Measurements from ENCODE around the gene PEBP1. TPM values are rescaled to one million over a fixed set of nuclear protein-coding genes. Genes with fewer than 3 reads are reported as not detected.

Gene PEBP1
- total RNA-seq = 100 to 1,000 TPM; 141 to 193 TPM
- 100 to 1,000 TPM; 123 to 317 TPM for polyA plus RNA-seq
- long read RNA-seq, donor 1, transcript PEBP1-201 (4 exons, 1,697 nt) = major isoform, 238 of 281 reads
- long read RNA-seq, donor 1, partial matches to known transcripts = 17 of 281 reads
- long read RNA-seq, donor 1, other reads (novel, unspliced or antisense) = 26 of 281 reads
- long read RNA-seq, donor 2, transcript PEBP1-201 (4 exons, 1,697 nt) = major isoform, 78 of 267 reads
- long read RNA-seq, donor 2, partial matches to known transcripts = 183 of 267 reads
- long read RNA-seq, donor 2, other reads (novel, unspliced or antisense) = 6 of 267 reads
- long read RNA-seq, donor 3, transcript PEBP1-201 (4 exons, 1,697 nt) = major isoform, 142 of 203 reads
- long read RNA-seq, donor 3, partial matches to known transcripts = 54 of 203 reads
- long read RNA-seq, donor 3, other reads (novel, unspliced or antisense) = 7 of 203 reads
- long read RNA-seq, donor 4, transcript PEBP1-201 (4 exons, 1,697 nt) = major isoform, 100 of 313 reads
- long read RNA-seq, donor 4, partial matches to known transcripts = 206 of 313 reads
- long read RNA-seq, donor 4, other reads (novel, unspliced or antisense) = 7 of 313 reads
- long read RNA-seq, donor 5, transcript PEBP1-201 (4 exons, 1,697 nt) = major isoform, 328 of 380 reads
- long read RNA-seq, donor 5, partial matches to known transcripts = 19 of 380 reads
- long read RNA-seq, donor 5, other reads (novel, unspliced or antisense) = 33 of 380 reads

DNA sequence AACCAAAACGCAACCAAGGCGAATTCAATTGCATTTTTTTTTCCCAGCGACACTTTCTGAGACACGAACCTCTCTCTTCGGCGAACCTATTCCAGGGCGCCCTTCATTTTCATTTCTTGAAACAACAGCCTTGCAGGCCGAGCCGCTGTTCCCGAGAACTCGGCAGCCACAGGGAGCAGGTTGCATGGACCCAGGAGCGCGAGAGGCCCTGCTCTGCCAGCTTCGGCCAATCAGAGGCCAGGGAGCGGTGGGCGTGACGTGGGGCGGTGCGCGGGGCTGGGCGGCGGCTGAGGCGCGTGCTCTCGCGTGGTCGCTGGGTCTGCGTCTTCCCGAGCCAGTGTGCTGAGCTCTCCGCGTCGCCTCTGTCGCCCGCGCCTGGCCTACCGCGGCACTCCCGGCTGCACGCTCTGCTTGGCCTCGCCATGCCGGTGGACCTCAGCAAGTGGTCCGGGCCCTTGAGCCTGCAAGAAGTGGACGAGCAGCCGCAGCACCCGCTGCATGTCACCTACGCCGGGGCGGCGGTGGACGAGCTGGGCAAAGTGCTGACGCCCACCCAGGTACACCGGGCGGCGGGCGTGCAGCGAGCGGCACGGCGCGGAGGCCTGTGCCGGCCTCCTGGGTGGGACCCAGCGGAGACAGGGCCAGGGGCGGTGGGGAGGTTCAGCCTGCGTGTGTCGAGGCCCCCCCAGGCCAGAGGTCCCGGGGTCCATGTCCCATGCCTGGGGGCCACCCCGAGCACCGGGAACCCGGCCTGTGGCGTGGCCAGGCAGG, at the start of gene PEBP1:
Gene PEBP1, plus strand, starts transcription at position 337 of the 771 bp plus-strand sequence. Its CDS starts 86 bp downstream, at position 423.
- TF ChIP-seq CTCF (IDR thresholded peaks at IDR 0.05; ENCODE audit: control extremely low read depth, extremely low read depth) = no peak
- peaks cover 0 to 10% (median 2%) of the 10 kb centered on the region in 5 donors for H3K4me1 ChIP-seq (ENCODE audit: control insufficient read depth in 5 of 5, insufficient read depth in 5 of 5, low read length in 5 of 5)
- WGBS, 2 donors = 0% methylated on average over 68 to 70 of the region's 70 CpGs
- no peaks in the 10 kb centered on the region for H3K27me3 ChIP-seq (ENCODE audit: control insufficient read depth in 3 of 3, insufficient read depth in 3 of 3, low read length in 2 of 3)
- peak within 1 kb of the TSS; percentile 52 to 72 for H3K9ac ChIP-seq (ENCODE audit: insufficient read depth in 1 of 2, low read length in 2 of 2)
- DNase-seq (peak; percentile 91 to 95 (median 94)), ATAC-seq (ENCODE audit: insufficient read depth, low FRiP score) (peak; percentile 98)
- peak within 1 kb of the TSS; percentile 92 for H3K4me3 ChIP-seq
- H3K27ac ChIP-seq (ENCODE audit: low read depth in 1 of 2, low read length in 1 of 2) = peak within 1 kb of the TSS; percentile 94 to 96
- no peaks in the 10 kb centered on the region for H3K9me3 ChIP-seq (ENCODE audit: control insufficient read depth in 4 of 4, insufficient read depth in 3 of 4, low read length in 3 of 4)
- peaks cover 10 to 17% (median 12%) of the 10 kb centered on the region in 4 donors for H3K36me3 ChIP-seq (ENCODE audit: control insufficient read depth in 4 of 4, insufficient read depth in 4 of 4, low read length in 4 of 4)

DNA sequence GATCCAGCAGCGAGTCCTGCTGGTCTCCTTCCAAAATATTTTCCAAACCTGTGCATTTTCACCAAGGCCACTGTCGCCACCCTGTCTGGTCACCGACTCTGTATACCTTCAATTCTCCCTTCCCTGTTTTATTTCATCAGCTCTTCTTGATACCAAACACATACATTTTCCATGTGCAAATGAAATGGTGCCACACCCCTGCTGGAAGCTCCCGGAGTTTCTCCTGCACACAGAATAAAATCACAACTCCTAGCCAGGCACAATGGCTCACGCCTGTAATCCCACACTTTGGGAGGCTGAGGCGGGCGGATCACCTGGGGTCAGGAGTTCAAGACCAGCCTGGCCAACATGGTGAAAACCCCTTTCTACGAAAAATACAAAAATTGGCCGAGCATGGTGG, 46.1 kb upstream of the PEBP1 start:
- Histone ChIP-seq H3K9ac (ENCODE audit: insufficient read depth in 1 of 2, low read length in 2 of 2) (no peak overlapping the region), H3K27ac (ENCODE audit: low read depth in 1 of 2, low read length in 1 of 2) (no peak overlapping the region), H3K9me3 (ENCODE audit: control insufficient read depth in 4 of 4, insufficient read depth in 3 of 4, low read length in 3 of 4) (no peaks in the 10 kb centered on the region), H3K4me3 (no peak overlapping the region), H3K27me3 (ENCODE audit: control insufficient read depth in 3 of 3, insufficient read depth in 3 of 3, low read length in 2 of 3) (no peaks in the 10 kb centered on the region), H3K4me1 (ENCODE audit: control insufficient read depth in 5 of 5, insufficient read depth in 5 of 5, low read length in 5 of 5) (no peaks in the 10 kb centered on the region), H3K36me3 (ENCODE audit: control insufficient read depth in 4 of 4, insufficient read depth in 4 of 4, low read length in 4 of 4) (peaks cover 0 to 14% (median 6%) of the 10 kb centered on the region in 4 donors)
- WGBS, 2 donors = 93 to 97% methylated on average over 9 of the region's 9 CpGs
- ATAC-seq (ENCODE audit: insufficient read depth, low FRiP score) = no peak
- DNase-seq = no peak
- TF ChIP-seq CTCF (IDR thresholded peaks at IDR 0.05; ENCODE audit: control extremely low read depth, extremely low read depth) = no peak

- no peak for TF ChIP-seq CTCF (IDR thresholded peaks at IDR 0.05; ENCODE audit: control extremely low read depth, extremely low read depth)
- Histone ChIP-seq H3K9ac (ENCODE audit: insufficient read depth in 1 of 2, low read length in 2 of 2) (no peak overlapping the region), H3K4me1 (ENCODE audit: control insufficient read depth in 5 of 5, insufficient read depth in 5 of 5, low read length in 5 of 5) (peaks cover 0 to 4% (median 0%) of the 10 kb centered on the region in 5 donors), H3K27ac (ENCODE audit: low read depth in 1 of 2, low read length in 1 of 2) (no peak overlapping the region), H3K4me3 (no peak overlapping the region), H3K9me3 (ENCODE audit: control insufficient read depth in 4 of 4, insufficient read depth in 3 of 4, low read length in 3 of 4) (no peaks in the 10 kb centered on the region), H3K27me3 (ENCODE audit: control insufficient read depth in 3 of 3, insufficient read depth in 3 of 3, low read length in 2 of 3) (no peaks in the 10 kb centered on the region), H3K36me3 (ENCODE audit: control insufficient read depth in 4 of 4, insufficient read depth in 4 of 4, low read length in 4 of 4) (peaks cover 0 to 14% (median 6%) of the 10 kb centered on the region in 4 donors)
- WGBS, 2 donors = 89 to 93% methylated on average over 3 of the region's 3 CpGs
- ATAC-seq (ENCODE audit: insufficient read depth, low FRiP score) (no peak), DNase-seq (no peak)
These were observed 41.9 kb upstream of the PEBP1 start for GRCh38 chr12:118094039-118094438.
